Activated CD4-positive, alpha-beta T cell treated with anti-CD3 and anti-CD28 coated beads for 36 hours (primary cell): Measurements from ENCODE around the gene ETV6. TPM values are rescaled to one million over a fixed set of nuclear protein-coding genes. Genes with fewer than 3 reads are reported as not detected.
"Not testable (repeated sequence)": the region's sequence is repeated elsewhere in the genome, so short reads cannot be mapped to it uniquely, and the experiment has no call there.

Experiments
- ATAC-seq: fragments of 200-7000 bp; cut with Tn5 transposase; one replicate; pipeline ENCODE4 v1.10.0; 2021; ENCODE audit warnings: mild to moderate bottlenecking, moderate library complexity
- CTCF ChIA-PET: fragments of 350-600 bp; sonication (Branson Sonifier 250); formaldehyde crosslinking; loops from one replicate; lab custom pipeline; 2021; ENCODE audit warnings: antibody characterized with exemption; lab: Charles Lee
- POLR2A ChIA-PET: fragments of 350-600 bp; sonication (Branson Sonifier 250); formaldehyde crosslinking; loops from one replicate; lab custom pipeline; 2021; ENCODE audit warnings: antibody characterized with exemption, inconsistent platforms; lab: Charles Lee
- DNase-seq: peaks from one replicate; pipeline ENCODE4 v3.0.0-alpha.2; 2020
- H3K27ac Mint-ChIP-seq: one replicate; pipeline ENCODE4 v1.8.0; 2021; ENCODE audit warnings: mixed read lengths
- H3K27me3 Mint-ChIP-seq: one replicate; pipeline ENCODE4 v1.8.0; 2021; ENCODE audit warnings: mixed read lengths
- H3K36me3 Mint-ChIP-seq: one replicate; pipeline ENCODE4 v1.8.0; 2021; ENCODE audit warnings: low read depth, mixed read lengths
- H3K4me1 Mint-ChIP-seq: one replicate; pipeline ENCODE4 v1.8.0; 2021; ENCODE audit warnings: mixed read lengths
- H3K4me3 Mint-ChIP-seq: one replicate; pipeline ENCODE4 v1.8.0; 2021; ENCODE audit warnings: mild to moderate bottlenecking, moderate library complexity, mixed read lengths
- H3K9me3 Mint-ChIP-seq: one replicate; pipeline ENCODE4 v1.8.0; 2021; ENCODE audit warnings: low read depth, mixed read lengths
- intact Hi-C, 2 experiments: fragments of 100-400 bp; cut with DNase I in 1 of 2; cut with micrococcal nuclease in 1 of 2; formaldehyde crosslinking; loops; one replicate each; pipeline versions ENCODE4 v1.14.2 to v1.15.1; 2022 to 2024; cut with DNase I, micrococcal nuclease
- total RNA-seq, 2 experiments: library from RNA; stranded (reverse); gene quantifications; one replicate each; pipeline ENCODE4 v1.2.3, GENCODE V29; 2021

Gene ETV6
- total RNA-seq, 2 experiments from 2014 or later, result 53.5 to 56.7 TPM

GRCh38 chr12:11678781-11679180, 29.3 kb downstream of the ETV6 start:
- CTCF ChIA-PET, result no interaction called here
- peaks cover 26% of the 10 kb centered on the region for H3K36me3 Mint-ChIP-seq
- H3K4me3 Mint-ChIP-seq, result no peak overlapping the region
- peaks cover 58% of the 10 kb centered on the region for H3K4me1 Mint-ChIP-seq
- POLR2A ChIA-PET, result no interaction called here
- H3K27ac Mint-ChIP-seq, result no peak overlapping the region
- DNase-seq (no peak), ATAC-seq (no peak)
- no peaks in the 10 kb centered on the region for H3K27me3 Mint-ChIP-seq
- peaks cover 3% of the 10 kb centered on the region for H3K9me3 Mint-ChIP-seq
- intact Hi-C loops, result no loop called here

DNA sequence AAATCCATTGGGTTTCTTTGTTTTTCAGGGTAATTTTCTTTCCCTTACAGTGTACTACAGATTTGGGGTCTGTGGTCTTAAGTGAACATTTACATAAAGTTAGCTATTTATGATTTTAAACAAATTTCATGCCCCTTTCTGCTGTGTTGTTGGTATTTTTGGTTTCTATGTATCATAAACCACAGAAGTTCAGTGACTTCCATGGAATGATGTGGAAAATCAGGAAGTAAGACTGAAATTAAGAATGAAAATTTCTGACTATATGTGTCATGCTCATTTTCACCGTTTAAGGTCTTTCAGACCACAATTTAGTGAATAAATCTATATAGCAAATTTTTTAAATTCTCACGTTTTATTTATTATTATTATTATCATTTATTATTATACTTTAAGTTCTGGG, 31.7 kb downstream of the ETV6 start:
- H3K9me3 Mint-ChIP-seq, result peaks cover 3% of the 10 kb centered on the region
- CTCF ChIA-PET, result no interaction called here
- intact Hi-C loops, result no loop called here
- peaks cover 26% of the 10 kb centered on the region for H3K36me3 Mint-ChIP-seq
- DNase-seq, result no peak
- H3K4me1 Mint-ChIP-seq, result peaks cover 54% of the 10 kb centered on the region
- no peaks in the 10 kb centered on the region for H3K27me3 Mint-ChIP-seq
- ATAC-seq, result no peak
- POLR2A ChIA-PET, result no interaction called here
- H3K4me3 Mint-ChIP-seq, result no peak overlapping the region
- H3K27ac Mint-ChIP-seq, result no peak overlapping the region

DNA sequence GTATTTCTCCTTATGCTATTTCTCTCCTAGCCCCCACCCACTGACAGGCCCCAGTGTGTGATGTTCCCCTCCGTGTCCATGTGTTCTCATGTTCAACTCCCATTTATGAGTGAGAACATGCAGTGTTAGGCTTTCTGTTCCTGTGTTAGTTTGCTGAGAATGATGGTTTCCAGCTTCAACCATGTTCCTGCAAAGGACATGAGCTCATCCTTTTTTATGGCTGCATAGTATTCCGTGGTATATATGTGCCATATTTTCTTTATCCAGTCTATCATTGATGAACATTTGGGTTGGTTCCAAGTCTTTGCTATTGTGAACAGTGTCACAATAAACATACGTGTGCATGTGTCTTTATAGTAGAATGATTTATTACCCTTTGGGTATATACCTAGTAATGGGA, 32.2 kb downstream of the ETV6 start:
- CTCF ChIA-PET, H3K4me3 Mint-ChIP-seq, DNase-seq, H3K9me3 Mint-ChIP-seq, H3K27ac Mint-ChIP-seq, H3K27me3 Mint-ChIP-seq, ATAC-seq, intact Hi-C loops: not testable (repeated sequence)
- Mint-ChIP-seq H3K4me1 (peaks cover 50% of the 10 kb centered on the region), H3K36me3 (peaks cover 26% of the 10 kb centered on the region)
- POLR2A ChIA-PET, result interaction anchor here (0.7 kb wide), 1 partner anchor 9 kb away, joined by 3 read pairs; no protein-coding TSS in a partner anchor

- intact Hi-C loops, result no loop called here
- Mint-ChIP-seq H3K4me3 (no peak overlapping the region), H3K9me3 (peaks cover 3% of the 10 kb centered on the region), H3K27me3 (no peaks in the 10 kb centered on the region), H3K36me3 (peaks cover 17% of the 10 kb centered on the region), H3K27ac (no peak overlapping the region), H3K4me1 (peaks cover 47% of the 10 kb centered on the region)
- CTCF ChIA-PET, result interaction anchor here (0.6 to 1.4 kb wide), 4 partner anchors 10 to 61 kb away, joined by 3 to 5 read pairs (median 4); no protein-coding TSS in a partner anchor
- ATAC-seq, result no peak
- DNase-seq, result no peak
- POLR2A ChIA-PET, result no interaction called here
Measured at GRCh38 chr12:11684393-11684792, 34.9 kb downstream of the ETV6 start.

GRCh38 chr12:11684811-11685210, 35.3 kb downstream of the ETV6 start:
- CTCF ChIA-PET, result interaction anchor here (0.6 to 1.4 kb wide), 4 partner anchors 10 to 61 kb away, joined by 3 to 5 read pairs (median 4); no protein-coding TSS in a partner anchor
- no peak overlapping the region for H3K27ac Mint-ChIP-seq
- peaks cover 45% of the 10 kb centered on the region for H3K4me1 Mint-ChIP-seq
- H3K36me3 Mint-ChIP-seq, result peaks cover 18% of the 10 kb centered on the region
- no peaks in the 10 kb centered on the region for H3K27me3 Mint-ChIP-seq
- no peak overlapping the region for H3K4me3 Mint-ChIP-seq
- POLR2A ChIA-PET, result interaction anchor here (0.6 kb wide), 1 partner anchor 373 kb away, joined by 3 read pairs; no protein-coding TSS in a partner anchor
- DNase-seq (no peak), ATAC-seq (no peak)
- peaks cover 3% of the 10 kb centered on the region for H3K9me3 Mint-ChIP-seq
- intact Hi-C loops, result no loop called here

DNA sequence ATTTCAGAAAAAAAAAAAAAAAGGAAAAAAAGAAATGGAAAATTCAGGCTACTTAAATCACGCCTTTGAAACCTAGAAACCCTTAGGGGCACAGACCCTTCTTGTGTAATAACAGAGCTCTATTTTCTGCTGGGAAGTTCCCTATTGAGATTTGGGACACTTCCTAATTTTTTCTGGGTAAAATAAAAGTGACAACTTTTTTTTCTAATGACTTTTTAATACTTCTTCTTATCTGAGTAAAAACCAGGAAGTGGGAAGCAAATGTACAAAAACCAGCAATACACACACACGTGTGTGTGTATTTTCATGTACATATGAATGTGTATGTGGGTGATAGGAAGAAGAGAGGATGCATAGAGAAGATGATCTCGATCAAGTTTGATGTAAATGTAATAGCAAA, 35.8 kb downstream of the ETV6 start:
- Mint-ChIP-seq H3K27ac (no peak overlapping the region), H3K4me1 (peaks cover 47% of the 10 kb centered on the region), H3K4me3 (no peak overlapping the region), H3K27me3 (no peaks in the 10 kb centered on the region), H3K9me3 (peaks cover 3% of the 10 kb centered on the region), H3K36me3 (peaks cover 23% of the 10 kb centered on the region)
- ChIA-PET CTCF (interaction anchor here (0.6 to 1.4 kb wide), 3 partner anchors 15 to 502 kb away, joined by 3 to 5 read pairs (median 3); no protein-coding TSS in a partner anchor), POLR2A (interaction anchor here (0.6 kb wide), 1 partner anchor 372 kb away, joined by 3 read pairs; no protein-coding TSS in a partner anchor)
- intact Hi-C loops, result no loop called here
- ATAC-seq (no peak), DNase-seq (no peak)

DNA sequence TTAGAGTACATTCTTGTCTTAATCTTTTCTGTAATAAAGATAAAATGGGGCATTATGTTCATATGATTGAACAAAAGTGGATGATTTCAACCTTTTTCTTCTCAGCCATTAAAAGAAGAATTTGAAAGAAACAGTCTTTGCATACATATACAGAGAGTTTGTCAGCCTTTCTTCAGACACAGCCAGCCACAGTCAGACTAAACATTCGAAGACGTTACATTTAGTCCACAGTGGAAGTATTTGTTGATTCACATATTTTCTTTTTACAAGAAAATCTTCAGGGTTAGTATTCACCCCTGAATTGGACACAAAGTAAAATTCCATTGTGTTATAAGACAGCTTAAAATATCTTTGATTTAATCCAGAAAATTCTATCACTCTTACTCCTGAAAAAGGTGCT, 36.2 kb downstream of the ETV6 start:
- POLR2A ChIA-PET, result no interaction called here
- H3K9me3 Mint-ChIP-seq, result peaks cover 3% of the 10 kb centered on the region
- H3K27me3 Mint-ChIP-seq, result no peaks in the 10 kb centered on the region
- H3K4me1 Mint-ChIP-seq, result peaks cover 45% of the 10 kb centered on the region
- intact Hi-C loops, result no loop called here
- H3K36me3 Mint-ChIP-seq, result peaks cover 24% of the 10 kb centered on the region
- ATAC-seq (no peak), DNase-seq (no peak)
- CTCF ChIA-PET, result interaction anchor here (0.6 to 1.4 kb wide), 3 partner anchors 16 to 502 kb away, joined by 3 to 5 read pairs (median 3); no protein-coding TSS in a partner anchor
- H3K4me3 Mint-ChIP-seq, result no peak overlapping the region
- H3K27ac Mint-ChIP-seq, result no peak overlapping the region

- peaks cover 27% of the 10 kb centered on the region for H3K36me3 Mint-ChIP-seq
- H3K27me3 Mint-ChIP-seq, result no peaks in the 10 kb centered on the region
- H3K4me3 Mint-ChIP-seq, result no peak overlapping the region
- no peak for DNase-seq
- peaks cover 44% of the 10 kb centered on the region for H3K4me1 Mint-ChIP-seq
- ChIA-PET POLR2A (no interaction called here), CTCF (interaction anchor here (0.6 kb wide), 1 partner anchor 502 kb away, joined by 3 read pairs; no protein-coding TSS in a partner anchor)
- H3K27ac Mint-ChIP-seq, result no peak overlapping the region
- H3K9me3 Mint-ChIP-seq, result peaks cover 3% of the 10 kb centered on the region
- no peak for ATAC-seq
- intact Hi-C loops, result no loop called here
Measured at GRCh38 chr12:11686120-11686519, 36.6 kb downstream of the ETV6 start.

DNA sequence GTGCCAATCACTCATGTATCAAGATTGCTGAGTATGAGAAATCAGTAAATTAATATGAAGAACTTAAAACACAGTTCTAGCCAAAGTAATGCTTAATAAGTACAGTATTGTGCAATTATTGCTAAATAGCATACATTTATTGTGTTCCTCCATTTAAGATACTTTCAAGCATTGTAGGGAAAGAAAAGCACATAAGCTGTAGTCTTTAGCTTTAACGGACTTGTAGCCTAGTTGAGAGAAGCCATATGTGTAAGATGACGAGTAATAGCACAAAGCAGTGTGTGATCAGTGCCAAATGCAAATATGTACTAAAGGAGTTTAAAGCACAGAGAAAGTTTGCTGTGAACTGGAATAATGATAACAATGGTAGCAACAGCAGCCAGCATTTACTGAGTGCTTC, 38.1 kb downstream of the ETV6 start:
- Mint-ChIP-seq H3K4me3 (no peak overlapping the region), H3K4me1 (peaks cover 39% of the 10 kb centered on the region), H3K36me3 (peaks cover 21% of the 10 kb centered on the region), H3K27me3 (no peaks in the 10 kb centered on the region), H3K27ac (no peak overlapping the region), H3K9me3 (no peaks in the 10 kb centered on the region)
- intact Hi-C loops, result no loop called here
- POLR2A ChIA-PET, result no interaction called here
- ATAC-seq (no peak), DNase-seq (no peak)
- CTCF ChIA-PET, result no interaction called here

DNA sequence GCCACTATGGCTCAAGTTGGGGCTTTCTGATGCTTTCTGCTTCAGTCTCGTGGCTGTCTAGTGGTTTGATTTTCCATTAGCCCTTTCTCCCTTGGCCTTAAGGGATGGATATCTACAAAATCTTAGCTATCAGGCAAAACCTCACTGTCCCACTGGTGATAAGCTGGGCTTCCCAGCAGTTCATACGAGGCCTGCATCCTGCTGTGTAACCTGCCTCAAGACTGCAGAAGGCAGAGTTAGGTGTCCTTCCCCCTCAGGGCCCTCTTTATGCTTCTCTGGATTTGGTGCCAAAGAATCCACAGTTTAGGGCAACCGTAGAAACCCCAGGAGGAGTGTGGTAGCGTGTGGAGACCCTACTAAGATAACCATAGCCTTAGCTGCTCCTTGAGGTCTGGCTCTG, 38.9 kb downstream of the ETV6 start:
- ChIA-PET POLR2A (no interaction called here), CTCF (no interaction called here)
- H3K27me3 Mint-ChIP-seq, result no peaks in the 10 kb centered on the region
- ATAC-seq (no peak), DNase-seq (no peak)
- intact Hi-C loops, result no loop called here
- peaks cover 35% of the 10 kb centered on the region for H3K4me1 Mint-ChIP-seq
- H3K4me3 Mint-ChIP-seq, result no peak overlapping the region
- peaks cover 17% of the 10 kb centered on the region for H3K36me3 Mint-ChIP-seq
- H3K27ac Mint-ChIP-seq, result no peak overlapping the region
- H3K9me3 Mint-ChIP-seq, result no peaks in the 10 kb centered on the region

DNA sequence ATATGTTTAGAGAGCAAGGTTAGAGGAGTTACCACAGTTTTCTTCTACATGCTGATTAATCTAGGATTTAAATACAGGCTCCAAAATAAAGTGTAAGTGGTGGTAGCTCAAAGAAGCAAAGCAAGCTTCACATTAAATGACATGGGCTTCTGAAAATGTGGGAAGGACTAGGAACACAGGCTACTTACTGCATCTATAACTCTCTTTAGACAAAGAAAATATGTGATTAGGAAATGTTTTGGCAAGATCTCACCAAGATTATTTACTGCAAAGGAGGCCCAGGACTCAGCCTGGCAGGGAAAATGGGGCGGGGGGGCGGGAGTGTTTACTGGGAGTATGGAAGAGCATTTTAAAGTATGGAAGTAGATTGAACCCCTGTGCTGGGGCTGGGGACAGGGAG, 39.4 kb downstream of the ETV6 start:
- peaks cover 19% of the 10 kb centered on the region for H3K36me3 Mint-ChIP-seq
- no peaks in the 10 kb centered on the region for H3K9me3 Mint-ChIP-seq
- no peak overlapping the region for H3K4me3 Mint-ChIP-seq
- peak overlapping the region; percentile 52 for H3K27ac Mint-ChIP-seq
- intact Hi-C loops, result no loop called here
- DNase-seq (no peak), ATAC-seq (no peak)
- peaks cover 30% of the 10 kb centered on the region for H3K4me1 Mint-ChIP-seq
- ChIA-PET POLR2A (no interaction called here), CTCF (interaction anchor here (1.2 kb wide), 1 partner anchor 29 kb away, joined by 3 read pairs; no protein-coding TSS in a partner anchor)
- H3K27me3 Mint-ChIP-seq, result no peaks in the 10 kb centered on the region

- ATAC-seq, result no peak
Measured at GRCh38 chr12:11689591-11690186, 40.2 kb downstream of the ETV6 start.

More at GRCh38 chr12:11689591-11690186, 40.2 kb downstream of the ETV6 start:
- Mint-ChIP-seq H3K4me1 (peaks cover 26% of the 10 kb centered on the region), H3K36me3 (peaks cover 19% of the 10 kb centered on the region), H3K9me3 (no peaks in the 10 kb centered on the region), H3K27ac (no peak overlapping the region), H3K27me3 (no peaks in the 10 kb centered on the region), H3K4me3 (no peak overlapping the region)
- DNase-seq, result no peak
- CTCF ChIA-PET, result interaction anchor here (0.6 to 1.3 kb wide), 4 partner anchors 9 to 343 kb away, joined by 3 to 5 read pairs (median 4); no protein-coding TSS in a partner anchor
- intact Hi-C loops, result no loop called here
- POLR2A ChIA-PET, result interaction anchor here (0.6 kb wide), 1 partner anchor 8 kb away, joined by 3 read pairs; no protein-coding TSS in a partner anchor
